ENCODE measurements around the gene ZNF592.
"Not testable (repeated sequence)": the region's sequence is repeated elsewhere in the genome, so short reads cannot be mapped to it uniquely, and the experiment has no call there.

ZNF592 gene

DNA sequence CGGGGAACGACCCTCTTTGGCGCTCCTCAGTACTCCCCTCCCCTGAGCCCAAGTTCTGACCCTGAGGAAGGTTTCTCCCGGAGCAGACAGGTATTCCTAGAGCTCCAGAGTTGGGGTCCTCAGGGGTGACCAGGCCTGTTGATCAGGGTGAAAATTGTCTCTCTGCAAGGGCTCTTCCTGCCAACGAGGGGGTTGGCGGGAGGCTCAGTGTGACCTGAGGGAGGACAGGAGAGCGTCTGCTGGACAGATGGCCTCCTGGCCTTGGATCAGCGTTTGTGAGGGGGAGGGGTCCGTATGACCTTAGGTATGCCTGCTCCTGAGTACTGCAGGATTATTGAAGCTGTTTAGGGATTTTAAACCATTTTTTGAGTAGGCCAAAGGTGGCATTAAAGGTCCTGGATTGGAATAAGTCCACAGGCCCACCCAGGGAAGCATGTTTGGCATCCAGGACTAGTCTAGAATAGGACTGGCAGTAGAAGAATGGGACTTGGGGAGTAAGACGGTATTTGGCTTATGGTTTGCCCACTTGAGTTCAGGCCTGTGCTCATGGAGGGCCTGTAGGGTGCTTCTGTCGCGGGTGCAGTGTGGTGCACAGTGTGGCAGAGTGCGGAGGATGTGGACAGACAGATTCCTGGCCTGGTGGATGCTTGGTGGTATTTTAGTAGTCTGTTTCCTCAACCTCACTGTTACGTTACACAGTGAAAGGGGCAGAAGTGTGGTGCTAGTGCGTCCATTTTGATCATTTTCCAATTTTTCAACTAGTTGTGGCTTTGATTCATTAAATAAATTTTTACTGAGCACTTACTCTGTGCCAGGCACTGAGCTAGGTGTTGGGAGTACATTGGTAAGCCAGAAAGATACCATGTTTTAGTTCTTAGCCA, 959 bp downstream of the ZNF592 start:
- peak; percentile 46 for DNase-seq

DNA sequence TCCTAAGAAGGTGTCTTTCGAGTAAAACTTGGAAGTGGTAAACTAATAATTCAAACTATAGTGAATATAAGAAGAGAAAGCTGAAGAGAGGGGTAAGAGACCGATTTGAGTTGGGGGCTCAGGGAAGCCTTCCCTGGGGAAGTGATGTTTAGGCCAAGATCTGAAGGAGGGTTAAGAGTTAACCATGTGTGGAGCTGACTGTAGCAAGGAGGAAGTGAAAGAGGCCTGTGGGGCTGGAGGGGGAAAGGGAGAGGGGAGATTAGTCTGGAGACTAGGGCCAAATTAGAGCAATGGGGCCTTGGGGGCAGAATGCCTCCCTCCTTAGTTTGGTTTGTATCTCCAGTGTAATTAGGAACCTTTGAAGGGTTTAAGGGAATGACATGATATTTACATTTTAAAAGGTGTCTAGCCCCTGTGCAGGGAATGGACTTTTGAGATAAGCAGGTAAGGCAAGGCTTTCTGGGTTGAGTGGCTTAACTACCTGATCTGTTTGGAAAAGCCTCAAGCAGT, 2.2 kb downstream of the ZNF592 start:
- DNase-seq = no peak

DNA sequence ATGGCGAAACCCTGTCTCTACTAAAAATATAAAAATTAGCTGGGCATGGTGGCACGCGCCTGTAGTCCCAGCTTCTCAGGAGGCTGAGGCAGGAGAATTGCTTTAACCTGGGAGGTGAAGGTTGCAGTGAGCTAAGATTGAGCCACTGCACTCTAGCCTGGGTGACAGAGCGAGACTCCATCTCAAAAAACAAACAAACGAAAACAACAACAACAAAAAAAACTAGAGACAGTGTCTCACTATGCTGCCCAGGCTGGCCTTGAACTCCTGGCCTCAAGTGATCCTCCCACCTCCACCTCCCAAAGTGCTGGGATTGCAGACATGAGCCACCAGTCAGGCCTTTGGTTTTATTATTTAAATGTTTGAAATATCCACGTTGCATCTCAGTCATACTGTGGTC, 3.3 kb downstream of the ZNF592 start:
- not testable (repeated sequence) for DNase-seq

GRCh38 chr15:84752195-84752594, 3.8 kb downstream of the ZNF592 start:
- DNase-seq = no peak

DNA sequence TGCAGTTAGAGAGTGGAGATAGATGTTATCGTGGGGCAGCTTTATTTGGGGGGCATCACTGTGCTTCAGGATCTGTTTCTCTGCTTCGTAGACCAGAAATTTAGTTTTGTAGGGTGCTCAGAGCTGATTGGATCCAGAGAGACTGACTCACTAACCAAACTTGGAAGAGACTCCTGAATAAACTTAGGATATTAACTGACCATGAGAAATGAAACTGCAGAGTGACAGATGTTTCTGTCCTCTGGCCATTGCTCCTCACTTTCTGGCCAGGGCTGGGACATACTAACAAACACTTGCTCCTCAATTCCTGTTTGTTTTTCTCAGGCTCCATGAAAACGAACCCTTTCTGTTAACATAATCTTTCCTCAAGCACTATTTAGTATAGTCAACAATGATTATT, 4.3 kb downstream of the ZNF592 start:
- DNase-seq = no peak

DNA sequence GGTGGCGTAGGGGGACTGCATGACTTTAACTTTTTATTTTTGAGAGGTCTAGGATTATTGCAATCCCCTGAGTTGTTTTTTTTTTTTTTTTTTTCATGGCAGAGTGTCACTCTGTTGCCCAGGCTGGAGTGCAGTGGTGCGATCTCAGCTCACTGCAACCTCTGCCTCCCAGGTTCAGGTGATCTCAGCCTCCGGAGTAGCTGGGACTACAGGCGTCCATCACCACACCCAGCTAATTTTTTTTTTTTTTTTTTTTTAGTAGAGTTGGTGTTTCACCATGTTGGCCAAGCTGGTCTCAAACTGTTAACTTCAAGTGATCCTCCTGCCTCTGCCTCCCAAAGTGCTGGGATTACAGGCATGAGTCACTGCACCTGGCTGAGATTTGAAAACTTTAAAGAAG, 6.5 kb downstream of the ZNF592 start:
- DNase-seq = not testable (repeated sequence)

DNA sequence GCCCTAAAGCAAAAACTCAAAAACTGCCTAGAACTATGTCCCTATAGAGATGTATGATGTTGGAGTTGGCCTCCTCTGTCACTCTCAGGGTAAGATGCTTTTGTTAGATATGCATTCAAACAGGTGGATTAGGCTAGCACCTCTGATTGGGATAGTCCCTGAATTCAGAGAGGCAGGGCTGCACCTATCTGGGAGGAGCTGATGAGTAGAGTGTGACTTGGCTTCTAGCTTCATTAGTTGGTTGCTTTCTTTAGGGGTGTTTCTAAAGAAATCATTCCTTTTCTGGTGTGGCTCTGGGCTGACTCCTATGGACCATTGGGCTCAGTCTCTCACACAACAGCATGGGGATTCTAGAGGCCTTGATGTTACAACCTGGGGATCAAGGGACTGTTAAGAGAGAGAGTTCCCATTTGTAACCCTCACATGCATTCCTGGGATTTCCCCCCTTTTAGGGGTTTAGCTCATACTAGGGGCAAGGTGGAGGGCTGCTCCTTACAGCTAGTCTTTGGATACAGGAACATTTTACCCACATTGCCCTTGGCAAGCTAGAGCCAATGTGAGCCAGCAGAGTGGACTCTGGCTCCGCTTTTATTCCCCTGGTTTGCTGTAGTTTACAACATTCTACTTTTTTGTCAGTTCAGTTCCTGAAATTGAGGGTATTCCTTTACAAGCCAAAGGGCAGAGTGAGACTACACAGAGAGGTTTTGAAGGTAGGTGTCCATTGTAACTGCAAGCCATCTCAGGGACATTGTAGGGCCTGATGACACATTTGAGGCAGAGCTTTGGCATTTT, 7.5 kb downstream of the ZNF592 start:
- DNase-seq = no peak

- DNase-seq = no peak
Measured at GRCh38 chr15:84759018-84759417, 10.6 kb downstream of the ZNF592 start.

GRCh38 chr15:84760219-84760618, 11.8 kb downstream of the ZNF592 start:
- no peak for DNase-seq

GRCh38 chr15:84761607-84762131, 13.3 kb downstream of the ZNF592 start:
- peak; percentile 19 for DNase-seq

DNA sequence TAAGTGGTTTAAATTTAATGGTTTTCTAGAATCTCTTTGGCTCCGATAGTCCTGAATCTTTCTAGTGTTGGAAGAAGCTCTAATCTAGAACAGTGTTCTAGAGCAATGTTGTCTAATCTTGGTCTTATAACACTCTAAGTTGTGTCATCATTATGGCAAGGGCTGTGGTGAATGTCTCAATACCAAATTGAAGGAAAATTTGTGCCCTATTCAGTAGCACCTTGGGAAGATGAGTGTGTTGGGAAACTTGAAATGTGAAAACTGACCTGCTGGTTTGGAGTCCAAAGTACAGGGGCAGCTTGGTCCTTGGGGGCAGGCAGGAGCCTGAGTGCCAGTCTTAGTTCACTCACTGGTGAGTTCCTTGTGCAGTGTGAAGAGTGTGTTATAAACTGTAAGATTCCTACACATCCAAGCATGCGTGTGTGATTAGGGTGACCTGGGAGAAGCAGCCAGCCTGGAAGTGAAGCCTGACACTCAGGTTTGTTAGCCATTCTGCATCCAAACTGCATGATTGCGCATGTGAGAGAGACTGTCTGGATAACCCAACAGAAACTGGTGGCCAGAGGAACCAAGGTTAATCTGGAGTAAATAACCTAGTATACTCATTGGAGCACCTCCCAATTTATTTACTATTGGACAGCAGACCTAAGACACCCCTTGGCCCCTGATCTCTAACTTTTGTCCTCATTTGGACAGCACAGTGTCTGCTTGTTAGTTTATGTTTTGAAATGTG, 14.6 kb downstream of the ZNF592 start:
- no peak for DNase-seq

DNA sequence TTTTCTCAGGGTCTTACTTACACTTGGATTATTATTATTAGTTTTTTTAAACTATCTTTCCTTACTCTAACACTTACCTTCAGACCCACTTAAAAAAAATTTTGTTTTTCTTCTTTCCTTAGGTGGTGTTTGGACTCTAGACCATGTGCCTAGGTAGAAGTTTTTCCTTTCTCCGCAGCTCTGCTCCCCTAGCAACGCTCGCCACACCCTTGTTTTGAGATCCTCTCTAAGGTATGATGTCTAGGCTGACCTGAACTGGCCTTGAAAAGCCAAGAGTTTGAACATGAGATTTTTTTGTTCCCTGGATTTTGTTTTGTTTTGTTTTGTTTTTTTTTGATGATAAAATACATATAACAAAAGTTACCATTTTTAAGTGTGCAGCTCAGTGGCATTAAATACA, 16.2 kb downstream of the ZNF592 start:
- no peak for DNase-seq

GRCh38 chr15:84764989-84765388, 16.6 kb downstream of the ZNF592 start:
- DNase-seq = no peak

DNA sequence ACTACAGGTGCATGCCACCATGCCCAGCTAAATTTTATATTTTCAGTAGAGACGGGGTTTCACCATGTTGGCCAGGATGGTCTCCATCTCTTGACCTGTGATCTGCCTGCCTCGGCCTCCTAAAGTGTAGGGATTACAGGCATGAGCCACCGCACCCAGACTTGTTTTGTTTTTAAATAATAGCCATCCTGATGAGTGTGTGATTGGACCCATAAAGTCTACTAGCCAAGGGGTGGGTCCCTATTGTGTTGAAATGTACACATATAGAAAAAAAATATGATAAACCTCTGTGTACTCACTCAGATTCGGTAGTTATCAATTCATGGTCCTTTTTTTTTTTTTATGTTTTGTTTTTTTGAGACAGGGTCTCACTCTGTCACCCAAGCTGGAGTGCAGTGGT, 17.3 kb downstream of the ZNF592 start:
- DNase-seq = no peak

- DNase-seq = no peak
Measured at GRCh38 chr15:84766461-84767035, 18.2 kb downstream of the ZNF592 start.

- no peak for DNase-seq
Measured at GRCh38 chr15:84772031-84772430, 23.6 kb downstream of the ZNF592 start.

DNA sequence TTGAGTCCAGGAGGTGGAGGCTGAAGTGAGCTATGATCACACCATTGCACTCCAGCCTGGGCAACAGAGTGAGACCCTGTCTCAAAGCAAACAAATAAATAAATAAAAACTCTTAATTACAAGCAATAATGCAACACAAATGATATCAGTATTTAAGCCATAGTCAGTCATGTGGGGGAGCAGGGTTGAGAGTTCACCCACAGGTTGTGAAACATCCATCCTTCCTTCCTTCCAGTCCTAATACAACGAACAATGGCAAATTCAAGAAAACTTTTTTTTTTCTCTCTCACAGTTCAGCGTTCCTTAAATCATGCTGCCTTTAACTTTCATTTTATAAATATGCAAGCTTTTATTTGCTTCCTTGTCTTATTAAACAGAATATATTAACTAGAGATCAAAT, 24.1 kb downstream of the ZNF592 start:
- no peak for DNase-seq

DNA sequence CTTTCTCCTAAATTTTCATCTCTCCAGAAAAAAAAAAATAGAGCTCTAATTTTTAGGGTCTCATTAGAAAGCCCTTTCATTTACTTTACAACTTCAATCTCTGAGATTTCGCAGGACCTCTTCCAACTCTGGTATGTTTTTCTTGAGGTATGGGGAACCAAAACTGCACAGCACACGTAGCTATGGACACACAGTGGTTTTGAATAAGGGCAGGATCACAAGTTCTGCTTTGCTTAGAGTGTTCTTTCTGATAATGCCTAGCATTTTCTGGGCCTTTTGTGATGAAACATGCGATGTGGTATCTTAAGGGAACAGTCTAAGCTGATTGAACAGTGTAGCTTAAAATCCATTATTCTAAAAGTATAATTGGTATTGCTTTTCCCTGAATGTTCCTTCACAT, 25.3 kb downstream of the ZNF592 start:
- no peak for DNase-seq

DNA sequence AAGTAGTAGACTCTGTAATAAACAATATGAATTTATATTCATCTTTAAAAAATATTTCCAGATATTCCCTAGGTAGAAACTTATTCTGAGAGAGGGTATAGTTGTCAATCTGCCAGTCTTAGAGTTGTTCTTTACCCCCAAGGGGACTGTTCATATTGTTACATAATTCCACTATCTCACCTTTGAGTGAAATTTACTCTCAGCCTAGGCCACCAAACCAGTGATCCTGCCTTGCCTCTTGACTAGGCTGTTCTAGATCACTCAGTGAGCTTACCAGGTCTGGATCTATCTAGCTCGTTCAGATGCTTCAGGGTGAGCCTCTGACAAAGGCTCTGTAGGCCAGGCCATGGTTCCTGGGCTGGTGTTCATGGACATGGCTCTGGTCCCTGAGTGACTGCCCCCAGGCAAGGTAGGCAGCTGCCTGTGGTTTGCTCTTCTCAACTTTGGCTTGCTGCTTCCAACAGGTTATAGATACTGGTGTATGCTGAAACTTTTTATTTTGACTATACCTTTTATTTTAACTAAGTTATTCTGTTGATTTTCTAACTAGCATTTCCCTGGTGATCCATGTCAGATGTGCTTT, 27.6 kb downstream of the ZNF592 start:
- no peak for DNase-seq

DNA sequence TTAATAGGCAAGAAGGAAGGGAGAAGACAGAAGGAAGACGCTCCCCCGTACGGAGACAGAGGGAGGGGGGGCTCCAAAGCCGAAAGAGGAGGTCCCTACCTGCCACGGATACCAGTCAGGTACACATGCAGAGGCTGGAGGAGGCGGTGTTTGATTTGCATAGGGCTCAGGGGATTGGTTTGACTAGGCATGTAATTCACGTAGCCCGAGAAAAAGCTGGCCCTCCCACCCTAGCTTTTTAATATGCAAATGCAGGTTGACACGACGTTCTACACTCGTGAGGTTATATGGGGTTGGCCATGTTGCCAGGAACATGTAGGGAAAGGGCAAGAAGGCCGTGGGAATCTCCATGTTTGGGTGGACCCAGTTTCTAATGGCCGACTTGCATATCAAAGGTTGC, 29.8 kb downstream of the ZNF592 start:
- no peak for DNase-seq

DNA sequence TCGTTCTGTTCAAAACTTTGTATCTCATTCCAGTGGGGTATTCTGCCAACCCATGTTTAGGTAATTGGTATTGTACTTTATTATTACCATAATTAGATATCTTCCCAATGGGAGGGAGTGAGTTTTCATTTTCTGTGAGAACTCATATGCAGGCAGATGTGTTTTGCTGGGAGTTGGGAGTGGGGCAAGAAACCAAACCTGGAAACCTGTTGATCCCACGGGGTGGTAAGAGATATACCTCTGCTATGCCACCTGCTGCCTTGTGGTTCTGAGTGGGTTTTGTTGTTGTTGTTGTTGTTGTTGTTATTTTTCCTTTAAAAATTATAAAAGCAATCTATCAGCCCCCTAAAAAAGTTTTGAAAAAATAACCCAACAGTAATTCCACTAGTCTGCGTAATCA, 32.1 kb downstream of the ZNF592 start:
- no peak for DNase-seq

DNA sequence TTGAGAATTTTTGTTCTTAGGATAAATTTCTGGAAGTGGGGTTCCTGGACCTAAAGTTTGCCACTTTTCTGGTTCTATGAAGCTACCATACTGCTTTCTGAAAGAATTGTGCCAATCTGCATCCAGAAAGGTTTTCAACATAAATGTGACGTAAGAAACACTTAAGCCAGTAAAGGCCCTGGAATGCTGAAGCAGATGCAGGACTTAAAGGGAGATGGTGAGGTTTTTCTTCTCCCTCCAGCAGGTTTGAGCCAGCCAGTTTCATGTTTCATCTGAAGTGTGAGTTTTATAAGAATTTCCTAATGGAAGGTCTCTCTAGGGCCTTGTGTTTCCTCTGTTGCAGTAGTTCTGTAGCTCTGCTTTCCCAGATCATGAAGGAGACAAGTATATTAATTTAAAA, 33.1 kb downstream of the ZNF592 start:
- no peak for DNase-seq
